Measurements from ENCODE around the gene CDRT4.
"Not testable (repeated sequence)": the region's sequence is repeated elsewhere in the genome, so short reads cannot be mapped to it uniquely, and the experiment has no call there.

CDRT4 gene

DNA sequence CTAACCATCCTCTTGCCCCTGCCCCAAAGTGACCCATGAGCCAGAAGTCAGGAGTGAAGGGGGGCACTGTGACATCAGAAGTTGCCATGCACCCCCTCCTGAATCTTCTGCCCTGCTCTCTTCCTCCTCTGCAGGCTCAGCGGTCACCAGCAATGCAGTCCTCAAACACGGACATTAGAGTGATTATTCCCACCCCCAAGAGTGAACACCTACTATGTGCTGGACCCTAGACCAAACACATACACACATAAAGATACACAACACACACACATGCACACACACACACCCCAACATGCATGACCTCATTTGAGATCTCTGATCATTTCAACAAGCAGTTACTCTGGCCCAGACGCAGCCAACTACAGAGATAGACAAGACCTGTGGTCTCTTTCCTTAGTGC lies at the start of gene CDRT4:
Gene CDRT4 (minus strand): TSS at position 30 of the 400 bp plus-strand sequence. CDS start 27,383 bp downstream, outside the sequence.
- no peak for DNase-seq
- intact Hi-C loops (cut with DNase I), result no loop called here

DNA sequence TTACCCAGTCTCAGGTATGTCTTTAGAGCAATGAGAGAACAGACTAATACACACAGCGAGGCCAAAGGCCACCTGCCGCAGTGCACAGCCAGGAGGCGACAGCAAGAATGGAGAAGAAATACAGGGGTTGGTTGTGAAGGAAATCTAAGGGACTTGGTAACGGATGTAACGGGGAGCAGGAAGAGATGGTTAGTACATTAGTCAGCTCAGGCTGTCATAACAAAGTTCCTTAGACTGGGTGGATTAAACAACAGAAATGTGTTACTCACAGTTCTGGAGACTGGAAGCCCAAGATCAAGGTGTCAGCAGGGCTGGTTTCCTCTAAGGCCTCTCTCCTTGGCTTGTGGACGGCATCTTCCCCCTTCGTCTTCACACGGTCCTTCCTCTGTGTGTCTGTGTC lies 48.7 kb upstream of the CDRT4 start:
- no peak for DNase-seq
- intact Hi-C loops (cut with DNase I), result no loop called here

DNA sequence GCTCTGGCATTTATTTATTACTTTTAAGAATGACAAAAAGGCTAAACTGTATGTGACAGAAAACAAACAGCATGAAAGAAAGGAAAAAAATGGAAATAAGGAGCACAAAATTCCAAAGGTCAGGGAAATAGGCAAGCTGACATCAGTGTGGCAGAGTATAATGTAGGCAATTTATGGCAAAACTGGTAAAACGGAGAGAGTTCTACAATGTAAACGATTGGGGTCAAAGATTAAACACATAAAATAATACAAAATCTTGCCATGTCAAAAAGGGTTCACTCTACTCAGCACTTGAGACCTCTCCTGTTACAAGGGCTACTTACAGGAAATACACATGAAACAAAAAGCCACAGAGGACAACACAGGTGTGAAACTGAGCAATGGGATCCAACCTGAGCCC lies 47.0 kb upstream of the CDRT4 start:
- DNase-seq, result no peak
- intact Hi-C loops (cut with DNase I), result no loop called here

DNA sequence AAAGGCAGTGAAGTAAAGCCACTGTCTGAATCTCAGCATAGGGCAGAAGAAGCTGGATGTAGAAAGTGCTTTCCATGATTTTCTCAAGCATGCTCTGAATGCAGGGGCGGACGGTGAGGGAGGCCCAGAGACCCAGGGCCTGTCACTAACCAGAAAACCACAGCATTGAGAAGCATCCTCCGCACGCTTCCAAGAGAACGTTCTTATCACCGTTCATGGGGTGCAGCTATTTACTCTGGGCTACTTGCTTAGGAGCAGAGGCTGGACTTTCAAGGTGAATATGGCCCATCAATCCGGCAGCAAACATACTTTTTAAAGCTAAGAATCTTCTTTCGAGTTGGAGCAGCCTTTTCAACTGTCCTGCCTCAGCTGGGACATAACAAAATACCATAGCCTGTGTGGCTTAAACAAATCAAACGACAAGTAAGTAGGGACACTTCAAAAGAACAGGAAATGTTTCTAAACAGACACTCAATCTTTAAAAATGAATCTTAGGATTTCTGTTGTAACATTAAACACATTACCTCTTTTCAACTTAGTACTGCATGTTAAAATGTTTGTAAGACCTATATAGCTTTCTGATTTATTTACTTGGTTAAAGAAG lies 46.5 kb upstream of the CDRT4 start:
- intact Hi-C loops (cut with DNase I), result no loop called here
- DNase-seq, result no peak

DNA sequence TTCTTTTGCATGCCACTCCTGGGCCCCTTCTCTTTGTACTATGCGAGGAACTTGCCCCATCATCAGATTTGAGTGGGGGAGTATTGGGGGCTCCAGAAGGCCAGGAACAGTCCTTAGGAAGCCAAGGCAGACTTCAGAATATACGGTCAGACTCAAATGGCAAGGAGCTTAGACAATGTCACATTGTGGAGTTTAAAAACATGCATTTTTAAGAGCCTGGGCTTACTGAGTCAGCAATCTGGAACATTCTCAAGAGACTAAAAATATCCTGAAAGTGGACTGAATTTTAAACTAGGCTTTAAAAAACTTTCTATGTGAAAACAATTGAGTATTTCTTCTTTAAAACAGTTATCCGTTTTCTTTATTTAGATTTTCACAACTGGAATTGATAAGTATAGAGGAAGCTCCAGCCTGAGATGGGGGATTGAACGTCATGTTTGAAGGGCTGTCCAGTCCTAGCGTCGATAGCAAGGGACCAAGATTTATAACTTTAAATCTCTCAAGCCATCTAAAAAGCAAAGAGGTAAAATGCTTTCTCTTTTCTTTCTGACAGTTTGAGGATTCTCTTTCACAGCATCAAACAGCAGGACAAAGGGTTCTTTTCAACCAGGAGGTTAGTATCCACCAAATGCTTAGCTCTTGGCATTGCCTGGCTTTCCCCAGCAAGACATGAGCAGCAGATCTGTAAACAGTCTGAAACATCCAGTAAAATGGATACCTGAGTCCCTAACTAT lies 45.8 kb upstream of the CDRT4 start:
- DNase-seq, result no peak
- intact Hi-C loops (cut with DNase I), result no loop called here

DNA sequence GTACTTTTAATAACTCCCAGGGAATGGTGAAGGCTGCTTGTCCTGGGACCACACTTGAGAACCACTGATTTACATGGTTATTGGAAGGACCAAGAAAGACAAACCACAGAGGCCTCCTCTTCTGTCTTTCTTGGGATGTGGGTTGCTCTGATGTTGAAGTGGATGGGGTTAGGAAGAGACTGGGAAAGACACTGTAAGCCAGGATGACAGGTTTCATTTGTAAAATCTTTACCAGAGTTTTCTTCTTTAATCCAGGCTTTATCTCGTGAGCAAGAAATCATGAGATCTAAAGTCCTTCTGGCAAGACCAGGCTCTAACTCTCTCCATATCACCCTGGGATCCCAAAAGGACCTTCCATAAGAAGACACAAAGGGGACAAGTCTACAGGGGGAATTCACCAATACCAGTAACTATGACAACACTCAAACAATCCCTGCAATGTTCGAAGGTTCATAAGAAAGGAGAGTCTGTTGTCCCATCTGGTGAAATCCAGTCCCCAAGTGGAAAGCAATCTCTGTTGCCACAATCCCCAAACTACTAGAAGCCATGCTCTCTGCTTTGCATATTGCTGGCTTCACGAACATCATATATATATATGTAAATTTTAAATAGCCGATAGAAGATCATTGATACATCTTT lies 44.8 kb upstream of the CDRT4 start:
- DNase-seq, result no peak
- intact Hi-C loops (cut with DNase I), result no loop called here

DNA sequence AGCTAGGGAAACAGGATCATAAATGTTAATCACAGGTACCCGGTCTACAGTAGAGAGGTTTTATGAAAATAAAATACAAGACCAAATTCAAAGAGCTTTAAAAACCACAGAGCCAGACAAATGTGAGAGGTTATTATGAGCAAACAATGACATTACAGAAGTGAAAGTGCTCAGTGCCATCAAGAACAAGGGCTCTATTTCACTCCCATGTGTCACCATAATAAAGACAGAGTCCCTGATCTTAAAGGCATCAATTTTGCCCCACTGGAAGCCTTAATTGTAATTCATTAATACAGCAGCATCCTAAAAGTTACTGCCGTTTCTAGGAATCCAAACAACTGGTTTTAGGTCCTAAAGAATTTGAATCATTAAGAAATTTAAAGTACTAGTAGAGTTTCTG lies 43.7 kb upstream of the CDRT4 start:
- intact Hi-C loops (cut with DNase I), result no loop called here
- no peak for DNase-seq

DNA sequence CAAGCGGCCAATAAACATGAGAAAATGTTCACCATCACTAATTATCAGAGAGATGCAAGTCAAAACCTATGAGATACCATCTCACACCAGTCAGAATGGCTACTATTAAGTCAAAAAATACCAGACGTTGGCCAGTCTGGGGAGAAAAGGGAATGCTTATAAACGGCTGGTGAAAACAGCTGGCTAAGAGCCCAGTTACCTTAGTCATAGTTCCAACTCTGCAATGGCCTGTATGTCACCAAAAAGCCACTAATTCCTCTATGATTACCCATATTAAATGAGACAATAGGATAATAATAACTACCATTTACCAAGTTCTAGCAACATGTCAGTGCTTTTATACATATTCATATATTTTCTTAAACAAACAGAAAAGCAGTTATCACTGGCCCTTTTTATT lies 42.9 kb upstream of the CDRT4 start:
- no peak for DNase-seq
- intact Hi-C loops (cut with DNase I), result no loop called here

DNA sequence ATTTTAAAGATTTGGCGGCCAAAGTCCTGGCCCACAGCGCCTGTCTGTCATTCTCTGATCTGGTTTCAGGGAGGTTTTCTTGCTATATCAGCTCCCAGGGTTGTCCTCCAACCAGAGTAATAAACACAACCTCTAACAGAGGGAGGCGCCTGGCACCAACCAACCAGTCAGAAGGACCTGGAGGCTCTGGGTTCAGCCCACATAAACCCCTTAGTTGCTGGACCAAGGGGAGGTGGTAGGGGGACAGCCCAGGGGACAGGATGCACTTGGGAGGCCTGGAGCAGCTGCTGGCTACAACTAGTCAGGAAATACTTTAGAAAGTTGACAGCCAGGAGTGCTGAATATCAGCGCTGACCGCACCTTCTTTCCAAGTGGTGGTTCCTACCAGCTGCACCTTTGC lies 41.7 kb upstream of the CDRT4 start:
- no peak for DNase-seq
- intact Hi-C loops (cut with DNase I), result no loop called here

DNA sequence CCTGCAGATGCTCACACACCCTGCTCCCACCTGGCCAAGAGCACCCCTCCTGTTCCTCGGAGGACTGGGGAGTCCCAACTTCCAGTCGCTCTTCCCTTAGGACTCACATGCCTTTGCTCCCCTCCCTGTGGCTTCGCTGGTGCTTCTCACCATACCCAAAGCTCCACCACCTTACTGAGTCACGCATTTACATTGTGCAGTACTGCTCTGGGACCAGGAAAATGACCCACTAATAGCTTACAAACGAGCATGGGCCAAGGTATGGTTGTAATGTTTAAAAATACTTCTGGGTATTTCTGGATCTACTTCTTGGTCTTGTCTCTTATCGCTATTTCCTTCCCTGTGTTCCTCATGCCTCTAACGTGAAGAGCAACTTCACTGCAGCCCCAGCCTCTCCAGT lies 41.0 kb upstream of the CDRT4 start:
- no peak for DNase-seq
- intact Hi-C loops (cut with DNase I), result no loop called here

DNA sequence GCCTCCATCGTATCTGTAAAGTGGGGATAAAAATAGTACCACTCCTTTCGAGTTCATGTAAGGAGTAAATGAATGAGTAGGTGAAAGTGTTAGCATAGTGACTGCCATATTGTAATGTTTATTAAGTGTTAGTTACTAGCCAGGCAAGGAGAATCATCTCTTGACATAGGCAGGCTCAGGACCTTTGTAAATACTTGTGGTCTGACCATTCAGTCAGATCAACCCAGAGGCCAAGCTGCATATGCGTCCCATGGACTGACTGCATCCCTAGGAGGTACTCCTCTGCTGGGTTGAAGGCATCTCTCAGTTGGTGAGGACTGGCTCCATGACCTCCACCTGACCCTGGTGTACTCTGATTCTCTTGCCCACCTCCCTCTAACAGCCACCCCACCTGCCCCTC lies 40.5 kb upstream of the CDRT4 start:
- no peak for DNase-seq
- intact Hi-C loops (cut with DNase I), result no loop called here

DNA sequence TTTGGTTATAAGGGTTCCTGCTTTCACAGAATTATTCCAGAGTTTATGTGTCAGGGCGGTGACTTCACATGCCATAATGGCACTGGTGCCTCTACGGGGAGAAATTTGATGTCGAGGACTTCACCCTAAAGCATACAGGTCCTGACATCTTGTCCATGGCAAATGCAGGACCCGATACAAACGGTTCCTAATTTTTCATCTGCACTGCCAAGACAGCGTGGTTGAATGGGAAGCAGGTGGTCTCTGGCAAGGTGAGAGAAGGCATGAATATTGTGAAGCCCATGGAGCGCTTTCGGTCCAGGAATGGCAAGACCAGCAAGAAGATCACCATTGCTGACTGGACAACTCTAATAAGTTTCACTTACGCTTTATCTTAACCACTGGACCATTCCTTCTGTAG lies 39.6 kb upstream of the CDRT4 start:
- DNase-seq, result no peak
- intact Hi-C loops (cut with DNase I), result no loop called here

DNA sequence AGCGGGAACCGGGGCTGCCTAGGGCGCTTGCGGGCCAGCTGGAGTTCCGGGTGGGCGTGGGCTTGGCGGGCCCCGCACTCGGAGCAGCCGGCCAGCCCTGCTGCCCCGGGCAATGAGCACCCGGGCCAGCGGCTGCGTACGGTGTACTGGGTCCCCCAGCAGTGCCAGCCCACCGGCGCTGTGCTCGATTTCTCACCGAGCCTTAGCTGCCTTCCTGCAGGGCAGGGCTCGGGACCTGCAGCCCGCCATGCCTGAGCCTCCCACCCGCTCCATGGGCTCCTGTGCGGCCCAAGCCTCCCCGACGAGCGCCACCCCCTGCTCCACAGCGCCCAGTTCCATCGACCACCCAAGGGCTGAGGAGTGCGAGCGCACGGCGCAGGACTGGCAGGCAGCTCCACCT lies 38.3 kb upstream of the CDRT4 start:
- DNase-seq; intact Hi-C loops (cut with DNase I): not testable (repeated sequence)

DNA sequence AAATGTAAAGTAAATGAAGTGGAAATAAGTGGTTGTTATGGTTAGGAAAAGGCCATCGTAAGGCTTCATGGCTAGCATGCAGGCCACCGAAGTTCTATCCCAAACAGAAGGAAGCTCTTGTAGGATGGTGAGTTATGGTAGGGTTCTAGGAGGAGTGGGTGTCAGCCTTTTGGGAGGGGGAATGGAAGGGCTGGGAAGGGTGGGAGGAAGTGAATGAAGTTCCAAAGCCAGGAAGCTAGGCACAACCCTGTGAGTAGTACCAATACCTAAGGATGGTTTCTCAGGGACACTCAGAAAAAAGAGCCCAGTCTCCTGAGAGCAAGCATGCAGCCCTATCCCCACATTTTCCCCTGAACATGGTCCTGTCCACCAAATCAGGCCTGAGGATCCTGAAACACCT lies 36.3 kb upstream of the CDRT4 start:
- intact Hi-C loops (cut with DNase I), result loop anchor here (1.0 to 5.0 kb wide), 2 partner anchors 46 to 243 kb away; no protein-coding TSS in a partner anchor
- DNase-seq, result no peak

DNA sequence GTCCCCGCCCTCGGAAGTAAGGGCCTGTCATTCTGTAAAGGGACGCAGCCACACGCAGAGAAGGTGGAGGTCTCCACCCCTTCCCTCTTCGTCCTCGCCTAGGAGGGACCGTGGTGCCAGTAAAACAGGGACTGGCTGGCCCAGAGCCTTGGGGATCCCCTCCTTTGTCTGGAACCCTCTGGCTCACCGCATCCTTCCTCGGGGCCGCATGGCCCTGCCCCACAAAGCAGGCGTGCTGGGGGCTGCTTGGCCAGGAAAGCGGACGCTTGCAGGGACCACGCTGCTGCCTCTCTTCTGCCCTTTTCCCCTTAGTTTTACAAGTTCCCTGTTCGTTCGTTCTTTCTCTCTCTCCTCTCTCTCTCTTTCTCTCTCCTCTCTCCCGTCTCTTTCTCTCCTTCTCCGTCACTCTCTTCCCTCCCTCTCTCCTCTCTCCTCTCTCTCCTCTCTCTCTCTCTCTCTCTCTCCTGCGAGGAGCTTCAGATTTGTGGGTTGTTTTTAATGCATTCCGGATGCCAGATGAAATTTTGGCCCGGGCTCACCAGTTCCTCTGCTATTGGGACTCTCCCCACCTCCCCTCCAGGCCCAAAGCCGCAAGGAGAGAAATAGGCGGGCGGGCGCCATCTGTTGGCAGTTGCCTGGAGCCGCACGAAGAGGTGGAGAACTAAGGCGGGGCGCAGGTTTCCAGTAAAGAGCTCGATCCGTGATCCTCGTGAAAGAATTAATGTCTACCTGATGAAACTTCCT lies 35.1 kb upstream of the CDRT4 start:
- DNase-seq, result peak; percentile 78 to 98 (median 87)
- intact Hi-C loops (cut with DNase I), result loop anchor here (1.0 to 5.0 kb wide), 2 partner anchors 45 to 242 kb away; no protein-coding TSS in a partner anchor

DNA sequence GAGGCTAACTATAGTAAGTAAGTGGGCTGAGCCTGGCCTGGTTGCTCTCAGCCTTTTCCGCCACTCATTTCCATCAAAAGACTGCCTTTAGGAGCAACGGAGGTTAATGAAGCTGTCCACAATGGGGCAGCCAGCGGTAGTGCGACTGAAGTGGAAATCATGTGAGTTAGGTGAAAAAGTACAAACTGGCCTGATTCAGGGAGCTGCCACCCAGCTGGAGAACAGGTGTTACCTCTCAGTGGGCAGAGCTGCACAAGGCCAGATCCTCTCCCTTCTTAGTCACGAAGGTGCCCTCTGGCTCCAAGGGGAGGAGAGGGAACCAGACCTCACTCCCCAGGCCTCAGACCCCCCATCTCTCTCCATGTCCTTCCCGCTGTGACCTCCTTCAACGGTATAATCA lies 34.4 kb upstream of the CDRT4 start:
- intact Hi-C loops (cut with DNase I), result loop anchor here (5.0 kb wide), 1 partner anchor 44 kb away; no protein-coding TSS in a partner anchor
- no peak for DNase-seq

DNA sequence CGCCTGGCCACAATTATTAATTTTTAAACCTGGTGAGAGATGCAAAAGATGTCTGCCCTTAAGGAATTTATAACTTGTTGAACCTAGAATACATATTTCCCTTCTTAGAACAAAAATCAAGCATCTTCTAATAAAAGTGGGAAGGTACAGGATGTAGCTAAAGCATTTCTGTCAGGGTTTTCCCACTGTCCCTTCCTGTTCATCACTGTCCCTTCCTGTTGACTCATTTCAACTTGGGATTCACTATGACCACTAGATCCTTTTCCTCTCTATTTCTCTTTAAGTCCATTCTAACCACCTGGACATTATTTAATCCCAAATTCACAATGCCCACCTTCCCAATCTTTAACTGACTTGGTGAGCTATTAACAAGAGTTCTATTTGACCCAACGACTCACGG lies 33.9 kb upstream of the CDRT4 start:
- no peak for DNase-seq
- intact Hi-C loops (cut with DNase I), result loop anchor here (5.0 kb wide), 1 partner anchor 44 kb away; no protein-coding TSS in a partner anchor

DNA sequence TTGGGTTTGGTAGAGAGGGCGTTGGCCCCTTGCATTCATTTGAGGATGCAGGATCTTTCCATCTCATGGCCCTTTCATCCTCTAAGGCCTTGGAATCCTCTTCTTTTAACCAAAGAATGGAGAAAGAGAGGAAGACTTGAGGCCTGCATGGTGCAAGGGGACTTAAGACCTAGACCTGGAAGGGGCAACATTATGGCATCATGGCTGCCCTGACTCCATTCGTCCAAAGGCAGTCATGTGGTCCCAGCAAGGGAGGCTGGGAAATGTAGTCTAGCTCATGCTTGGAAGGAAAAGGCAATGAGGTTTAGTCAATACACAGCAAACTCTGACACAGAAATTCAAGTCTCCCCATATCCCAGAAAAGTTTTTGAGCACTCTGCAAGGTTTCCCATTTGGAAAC lies 30.7 kb upstream of the CDRT4 start:
- intact Hi-C loops (cut with DNase I), result no loop called here

DNA sequence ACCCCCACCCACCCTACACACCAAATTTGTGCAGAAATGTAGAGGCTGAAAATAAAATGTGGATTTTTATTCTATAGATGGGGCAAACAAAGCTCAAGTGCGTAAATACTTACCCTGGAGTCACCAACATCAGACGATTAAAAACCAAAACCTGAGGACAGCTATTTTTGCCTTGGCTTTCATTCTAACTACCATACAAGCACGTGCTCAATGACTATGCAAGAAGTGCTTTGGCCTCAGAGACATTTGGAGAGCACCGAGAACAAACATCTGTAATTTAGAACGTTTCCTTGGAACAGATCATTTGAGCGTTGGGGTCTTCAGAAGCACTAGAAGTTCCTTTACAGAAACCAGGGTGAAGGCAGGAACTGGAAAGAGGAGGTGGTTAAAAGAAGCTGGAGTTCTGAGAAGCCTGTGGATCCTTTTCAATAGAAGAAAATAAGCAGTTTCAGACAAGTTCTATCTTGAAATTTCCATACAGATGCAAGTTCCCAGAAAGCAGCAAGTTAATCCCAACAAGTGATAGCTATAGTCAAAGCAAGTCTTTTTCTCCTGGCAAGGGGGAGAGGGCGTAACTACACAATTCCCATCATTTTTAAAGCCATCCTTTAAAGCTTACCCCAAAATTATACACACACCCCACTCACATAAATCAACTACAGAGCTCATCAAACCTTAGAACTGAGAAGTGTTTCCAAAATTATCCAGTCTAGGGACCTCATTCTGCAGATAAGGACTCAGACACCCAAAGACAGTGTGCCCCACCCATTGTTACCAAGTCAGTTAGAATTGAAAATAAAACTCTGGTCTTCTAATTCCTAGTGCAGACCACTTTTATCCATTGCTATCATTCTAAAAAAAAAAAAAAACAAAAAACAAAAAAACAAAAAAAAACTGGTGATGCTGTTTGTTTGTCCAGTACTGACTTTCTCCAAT lies 29.6 kb upstream of the CDRT4 start:
- intact Hi-C loops (cut with DNase I), result no loop called here
- DNase-seq, result no peak

More for the DNA sequence above, 30.7 kb upstream of the CDRT4 start:
- DNase-seq, result no peak

DNA sequence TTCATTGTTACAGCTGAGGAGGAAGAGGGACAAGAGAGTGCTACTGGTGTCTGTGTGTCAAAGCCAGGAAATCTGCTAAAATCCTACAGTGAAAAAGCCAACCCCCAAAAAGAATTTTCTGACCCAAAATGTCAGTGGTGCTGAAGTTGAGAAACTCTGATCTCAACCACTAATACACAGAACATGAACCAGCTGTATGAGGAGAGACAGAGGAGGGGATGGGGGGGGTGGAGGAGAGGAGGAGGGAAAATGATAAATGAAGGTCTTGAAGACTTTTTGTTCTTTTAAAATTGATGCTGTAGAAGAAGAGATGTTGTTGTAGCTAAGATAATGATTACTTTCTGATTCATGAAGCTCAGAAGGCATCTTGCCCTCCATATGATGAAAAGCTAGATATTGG lies 27.4 kb upstream of the CDRT4 start:
- intact Hi-C loops (cut with DNase I), result no loop called here
- DNase-seq, result no peak

All from posterior cingulate gyrus (tissue), 11 donors.